ENCODE measurements around the gene SPPL2C. TPM values are rescaled to one million over a fixed set of nuclear protein-coding genes. Genes with fewer than 3 reads are reported as not detected.

Gene SPPL2C
- total and polyA plus RNA-seq, 2 of the 8 experiments (the other 6 are each of a cell fraction or from before 2014, with no cell fraction given), result not detected

- Histone ChIP-seq H4K5ac (ENCODE audit: insufficient read length, low read depth, low read length) (no peak overlapping the region), H4K91ac (replicated peaks; ENCODE audit: insufficient read length, low read length) (no peak overlapping the region), H2BK120ac (replicated peaks; ENCODE audit: low read depth, low read length) (no peak overlapping the region), H3K4me2 (ENCODE audit: insufficient read depth in 1 of 2, low read depth in 2 of 2, low read length in 2 of 2) (no peak overlapping the region), H3K79me2 (ENCODE audit: control insufficient read depth in 1 of 2, insufficient read depth in 2 of 2, low read length in 2 of 2) (no peaks in the 10 kb centered on the region), H4K20me1 (replicated peaks in 1 of 2; ENCODE audit: control insufficient read depth in 1 of 2, insufficient read depth in 2 of 2, low read length in 2 of 2) (no peaks in the 10 kb centered on the region), H3K79me1 (ENCODE audit: low read depth, low read length) (no peaks in the 10 kb centered on the region), H3K9me3 (ENCODE audit: insufficient read depth in 2 of 2, low read depth in 1 of 2, low read length in 1 of 2) (no peaks in the 10 kb centered on the region), H3K27me3 (replicated peaks in 1 of 4; ENCODE audit: control insufficient read depth in 3 of 4, extremely low read depth in 1 of 4, insufficient read depth in 3 of 4, low read length in 3 of 4) (no peaks in the 10 kb centered on the region; a peak in 2 of 7 replicates), H2BK15ac (ENCODE audit: low read length) (no peak overlapping the region), H4K8ac (ENCODE audit: extremely low read depth, insufficient read depth, low read length) (no peak overlapping the region), H3K4me1 (replicated peaks in 1 of 4; ENCODE audit: control insufficient read depth in 3 of 4, insufficient read depth in 4 of 4, low read length in 3 of 4) (peaks cover 0 to 5% (median 2%) of the 10 kb centered on the region in 4 experiments; a peak in 2 of 7 replicates), H2AFZ (ENCODE audit: low read length) (no peak overlapping the region), H2BK5ac (ENCODE audit: low read depth, low read length) (no peak overlapping the region), H3K27ac (ENCODE audit: low read depth, low read length) (no peak overlapping the region), H3K56ac (replicated peaks; ENCODE audit: insufficient read length, low read depth, low read length) (no peak overlapping the region), H2BK20ac (ENCODE audit: low read length) (no peak overlapping the region), H2AK5ac (ENCODE audit: low read depth, low read length) (no peak overlapping the region), H3K36me3 (ENCODE audit: control insufficient read depth in 2 of 4, insufficient read depth in 4 of 4, low read length in 3 of 4) (no peaks in the 10 kb centered on the region), H3K4me3 (ENCODE audit: extremely low read depth in 1 of 4, insufficient read depth in 2 of 4, low read depth in 3 of 4, low read length in 4 of 4) (no peak overlapping the region), H3K23ac (ENCODE audit: insufficient read length) (no peak overlapping the region), H3K4ac (replicated peaks; ENCODE audit: insufficient read length, low read depth, low read length) (no peak overlapping the region), H2BK12ac (ENCODE audit: low read depth, low read length) (no peak overlapping the region), H3K14ac (ENCODE audit: insufficient read length) (no peak overlapping the region), H3K9ac (replicated peaks in 1 of 4; ENCODE audit: extremely low read depth in 1 of 4, low read depth in 3 of 4, low read length in 3 of 4) (no peak overlapping the region), H3K23me2 (ENCODE audit: low read depth, low read length) (0 out of 2 replicates have a peak, but pooled peaks cover 1% of the 10 kb centered on the region), H3K18ac (ENCODE audit: extremely low read depth, low read length) (no peak overlapping the region)
- DNase-seq (ENCODE audit: low read depth in 1 of 2, low spot score in 2 of 2) (no peak), FAIRE-seq (no peak)
- POLR2A ChIA-PET (ENCODE audit: partially characterized antibody), result interaction anchor here (1.2 kb wide), 1 partner anchor 26 kb away, joined by 4 read pairs; the partner anchor contains the start of gene MAPT
- no peak for TF ChIP-seq GTF2F1 (IDR thresholded peaks at IDR 0.05; ENCODE audit: borderline replicate concordance, low read depth, low read length)
- TF ChIP-seq JUND (IDR thresholded peaks at IDR 0.05; ENCODE audit: low read length), result no peak
- TF ChIP-seq CHD2 (IDR thresholded peaks at IDR 0.05; ENCODE audit: low read length), result no peak
- TF ChIP-seq CREB1 (IDR thresholded peaks at IDR 0.05), result no peak
- CTCF ChIA-PET (ENCODE audit: partially characterized antibody), result interaction anchor here (0.9 to 1.6 kb wide), 3 partner anchors 18 to 57 kb away, joined by 3 to 5 read pairs (median 3); no protein-coding TSS in a partner anchor
- 51% methylated on average over 5 of the region's 5 CpGs; no CpG with 5 or more reads in 1 of the 2 experiments for WGBS, 2 experiments (ENCODE audit: extremely low coverage in 1 of 2, insufficient coverage in 1 of 2, insufficient read length in 1 of 2, insufficient replicate concordance in 2 of 2, low coverage in 1 of 2, low lambda C conversion rate in 2 of 2, missing lambda C conversion rate in 1 of 2)
Measured at GRCh38 chr17:45868276-45868675, 23.6 kb downstream of the SPPL2C start.

Measured in H1 (cell line).